Measurements from ENCODE around the gene SLC35F3.
"Not testable (repeated sequence)": the region's sequence is repeated elsewhere in the genome, so short reads cannot be mapped to it uniquely, and the experiment has no call there.

The SLC35F3 gene

DNA sequence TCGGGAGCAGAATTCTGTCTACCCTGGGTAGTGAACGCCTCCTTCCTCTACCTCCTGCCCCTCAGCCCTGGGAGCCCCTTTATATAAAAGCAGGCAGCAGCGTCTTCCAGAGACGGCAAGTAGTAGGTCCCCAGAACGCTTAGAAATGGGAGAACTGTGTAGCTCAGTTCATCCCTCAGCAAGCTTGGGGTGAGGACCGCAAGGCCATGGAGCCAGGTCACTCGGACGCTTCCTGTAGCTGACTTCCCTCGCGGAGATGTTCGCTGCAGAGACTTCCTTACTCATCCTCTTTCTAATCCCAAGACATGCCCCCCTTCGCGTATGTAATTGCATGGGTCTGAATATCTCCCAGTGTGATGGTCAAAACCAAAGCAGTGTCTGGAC is 327.4 kb downstream of the SLC35F3 start:
- no peak for DNase-seq

GRCh38 chr1:234234199-234234598 is 329.7 kb downstream of the SLC35F3 start:
- no peak for DNase-seq

- no peak for DNase-seq
These were observed 331.0 kb downstream of the SLC35F3 start for GRCh38 chr1:234235434-234235881.

DNA sequence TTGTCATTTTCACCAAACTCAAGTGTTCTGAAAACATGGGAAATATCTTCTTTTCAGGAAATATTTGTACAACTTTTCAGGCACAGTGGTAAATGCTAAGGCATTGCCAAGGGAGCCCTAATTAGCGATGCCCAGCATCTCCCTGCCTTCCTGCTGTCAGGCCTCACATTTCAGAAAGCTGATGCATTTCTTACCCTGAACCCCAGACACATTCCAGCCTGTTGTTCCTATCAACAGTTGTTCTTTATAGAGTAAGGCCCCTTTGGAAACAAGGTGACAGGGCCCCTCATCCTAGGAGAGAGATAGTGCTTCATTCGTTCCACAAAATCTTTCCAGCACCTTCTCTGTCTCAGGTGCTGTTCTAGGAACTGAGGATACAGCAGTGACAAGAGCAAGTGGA is 332.9 kb downstream of the SLC35F3 start:
- DNase-seq = no peak

DNA sequence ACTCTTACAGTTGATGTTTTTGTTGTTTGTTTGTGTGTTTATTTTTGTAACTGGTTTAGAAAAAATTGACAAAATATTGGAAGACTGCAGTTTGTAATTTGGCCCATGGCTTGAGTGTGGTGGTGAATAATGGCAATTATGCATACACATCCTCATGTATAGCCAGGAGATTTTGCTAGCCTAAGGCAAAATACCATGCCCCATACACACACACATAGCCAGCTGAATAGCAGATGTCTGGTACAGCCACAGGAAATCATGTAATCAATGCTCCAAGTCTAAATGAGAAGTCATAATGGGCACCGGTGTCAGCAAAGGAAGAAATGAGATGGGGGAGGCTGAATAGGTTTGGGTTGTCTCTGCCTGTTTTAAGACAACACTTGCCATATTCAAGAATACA is 333.6 kb downstream of the SLC35F3 start:
- DNase-seq = no peak

DNA sequence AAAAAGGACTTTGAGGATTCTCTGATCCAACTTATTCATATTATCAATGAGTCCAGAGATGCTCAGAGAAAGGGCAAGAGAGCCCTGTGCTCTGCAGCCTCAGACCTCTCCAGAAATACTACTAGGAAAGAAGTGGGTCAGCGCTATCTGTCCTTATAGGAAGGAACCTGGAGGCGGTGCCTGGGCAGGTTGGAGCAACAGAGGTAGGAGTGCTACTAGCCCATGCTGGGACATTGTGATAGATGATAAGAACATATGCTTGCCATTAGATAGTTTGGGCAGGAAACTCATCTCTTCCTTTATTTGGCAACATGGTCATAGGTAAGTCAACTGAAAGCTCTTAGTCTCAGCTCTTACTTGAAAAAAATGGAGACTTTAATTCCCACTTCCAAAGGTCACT is 335.0 kb downstream of the SLC35F3 start:
- DNase-seq = no peak

DNA sequence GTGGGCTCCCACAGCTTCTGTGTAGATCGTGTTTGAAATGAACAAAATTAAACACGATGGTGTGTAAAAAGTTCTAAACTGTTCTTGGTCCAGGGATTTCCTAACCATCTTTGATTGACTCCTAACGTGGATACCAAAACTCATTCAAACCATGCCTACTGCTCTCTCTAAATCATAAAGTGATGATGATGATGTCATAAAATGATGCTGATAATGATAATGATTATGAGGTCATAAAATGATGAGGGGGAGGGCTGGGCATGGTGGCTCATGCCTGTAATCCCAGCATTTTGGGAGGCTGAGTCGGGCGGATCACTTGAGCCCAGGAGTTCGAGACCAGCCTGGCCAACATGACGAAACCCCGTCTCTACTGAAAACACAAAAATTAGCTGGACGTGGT is 335.5 kb downstream of the SLC35F3 start:
- no peak for DNase-seq

GRCh38 chr1:234240680-234241079 is 336.2 kb downstream of the SLC35F3 start:
- DNase-seq = no peak

- no peak for DNase-seq
These were observed 337.5 kb downstream of the SLC35F3 start for GRCh38 chr1:234241941-234242490.

- DNase-seq = no peak
These were observed 339.2 kb downstream of the SLC35F3 start for GRCh38 chr1:234243521-234244260.

- DNase-seq = no peak
These were observed 340.0 kb downstream of the SLC35F3 start for GRCh38 chr1:234244482-234244881.

GRCh38 chr1:234246638-234247116 is 342.2 kb downstream of the SLC35F3 start:
- no peak for DNase-seq

- not testable (repeated sequence) for DNase-seq
These were observed 343.3 kb downstream of the SLC35F3 start for GRCh38 chr1:234247746-234248145.

DNA sequence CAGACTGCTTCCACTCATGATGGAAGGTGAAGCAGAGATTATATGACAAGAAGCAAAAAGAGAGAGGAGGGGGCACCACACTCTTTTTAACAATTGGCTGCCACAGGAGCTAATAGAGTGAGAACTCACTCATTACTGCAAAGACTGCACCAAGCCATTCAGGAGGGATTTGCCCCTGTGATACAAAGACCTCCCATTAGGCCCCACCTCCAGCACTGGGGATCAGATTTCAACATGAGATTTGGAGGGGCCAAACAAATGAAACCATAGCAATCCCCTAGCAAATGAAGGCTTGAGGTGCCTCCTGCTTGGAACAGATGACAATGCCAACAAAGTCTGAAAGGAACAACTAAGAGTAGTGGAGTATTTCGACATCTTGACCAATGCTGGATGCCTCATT is 346.3 kb downstream of the SLC35F3 start:
- DNase-seq = no peak

- DNase-seq = no peak
These were observed 349.3 kb downstream of the SLC35F3 start for GRCh38 chr1:234253732-234254131.

GRCh38 chr1:234256359-234256758 is 351.9 kb downstream of the SLC35F3 start:
- no peak for DNase-seq

- no peak for DNase-seq
These were observed 353.6 kb downstream of the SLC35F3 start for GRCh38 chr1:234258071-234258470.

DNA sequence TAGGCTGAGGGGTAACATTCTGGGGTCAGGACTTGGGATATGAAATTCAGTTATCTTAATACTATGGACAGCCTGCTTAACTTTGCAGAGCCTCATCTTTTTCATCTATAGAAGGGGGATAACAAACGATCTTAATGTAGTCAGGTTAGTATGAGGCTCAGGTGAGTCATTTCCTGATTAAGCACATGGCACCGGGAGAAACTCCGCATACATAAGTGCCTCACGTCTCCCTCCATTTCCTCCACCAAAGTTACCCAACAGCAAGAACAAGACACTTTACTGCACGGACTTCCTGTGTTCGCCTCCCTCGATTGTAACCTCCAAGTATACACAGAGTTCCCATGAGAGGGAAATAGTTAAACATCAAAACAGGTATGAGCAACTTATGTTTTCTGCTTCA is 356.1 kb downstream of the SLC35F3 start:
- no peak for DNase-seq

- DNase-seq = no peak
These were observed 357.1 kb downstream of the SLC35F3 start for GRCh38 chr1:234261545-234261944.

- DNase-seq = no peak
These were observed 357.7 kb downstream of the SLC35F3 start for GRCh38 chr1:234262007-234262753.

GRCh38 chr1:234262754-234263105 is 358.3 kb downstream of the SLC35F3 start:
- DNase-seq = no peak

- DNase-seq = no peak
These were observed 360.4 kb downstream of the SLC35F3 start for GRCh38 chr1:234264832-234265231.

- no peak for DNase-seq
These were observed 360.8 kb downstream of the SLC35F3 start for GRCh38 chr1:234265321-234265720.

DNA sequence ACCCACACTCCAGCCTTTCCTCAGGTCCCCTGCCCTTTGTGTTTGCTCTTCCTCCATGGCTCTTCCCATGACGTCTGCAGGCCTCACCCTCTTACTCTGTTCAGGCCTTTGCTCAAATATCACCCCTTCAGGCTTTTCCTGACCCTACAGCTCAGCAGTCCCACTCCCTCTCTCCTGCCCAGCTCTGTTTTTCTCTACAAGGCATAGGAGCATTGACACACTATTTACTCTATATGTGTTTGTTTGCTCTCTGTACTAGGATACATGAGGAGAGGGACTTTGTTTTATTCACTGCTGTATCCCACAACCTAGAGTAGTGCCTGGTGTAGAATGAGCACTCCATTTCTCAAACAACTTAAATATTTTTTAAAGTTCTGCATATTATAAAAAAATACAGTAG is 361.4 kb downstream of the SLC35F3 start:
- no peak for DNase-seq
